Esophagus muscularis mucosa (tissue), 4 donors: ENCODE results near the gene CXCR6. TPM values are rescaled to one million over a fixed set of nuclear protein-coding genes. Genes with fewer than 3 reads are reported as not detected.

Experiments used
- DNase-seq: peaks from one replicate; pipeline ENCODE4 v3.0.0-alpha.2; 2017; ENCODE audit errors: extremely low spot score
- H3K27ac ChIP-seq, 4 donors: fragments of 200-600 bp; sonication (generic); replicated peaks in 1 of 4; 1 replicate in 3 of 4; 2 replicates in 1 of 4; pipeline ENCODE4 v1.5.1; 2016 to 2019; ENCODE audit warnings: mild to moderate bottlenecking in 1 of 4
- H3K27me3 ChIP-seq, 4 donors: fragments of 200-600 bp; sonication (generic); one replicate each; pipeline versions ENCODE4 v1.5.1 to v1.6.0; 2016 to 2019
- H3K36me3 ChIP-seq, 4 donors: fragments of 200-600 bp; sonication (generic); one replicate each; pipeline ENCODE4 v1.5.1; 2016 to 2019
- H3K4me1 ChIP-seq, 4 donors: fragments of 200-600 bp; sonication (generic); one replicate each; pipeline ENCODE4 v1.5.1; 2016 to 2019
- H3K4me3 ChIP-seq, 4 donors: fragments of 200-600 bp; sonication (generic); 1 replicate in 2 of 4; 2 replicates in 2 of 4; pipeline ENCODE4 v1.5.1; 2016 to 2019; ENCODE audit warnings: mild to moderate bottlenecking in 4 of 4, moderate library complexity in 1 of 4
- H3K9me3 ChIP-seq, 4 donors: fragments of 200-600 bp; sonication (generic); 1 replicate in 3 of 4; 2 replicates in 1 of 4; pipeline ENCODE4 v1.5.1; 2016 to 2019
- EP300 ChIP-seq: sonication (generic); formaldehyde crosslinking; IDR thresholded peaks from one replicate; pipeline ENCODE4 v1.6.1; 2017; ENCODE audit warnings: antibody characterized with exemption
- POLR2A ChIP-seq: fragments of 450-650 bp; IDR thresholded peaks from one replicate; pipeline ENCODE4 v1.6.1; 2017; ENCODE audit warnings: antibody characterized with exemption, moderate library complexity, mild to moderate bottlenecking, low read depth
- POLR2AphosphoS5 ChIP-seq, 2 donors: sonication (generic); formaldehyde crosslinking; IDR thresholded peaks; one replicate each; pipeline ENCODE4 v1.6.1; 2017; ENCODE audit warnings: antibody characterized with exemption in 2 of 2
- WGBS: methylation state at CpG from one replicate; pipeline ENCODE4 v1.1.5; 2018; 5-methylcytosine and 5-hydroxymethylcytosine counted together
- intact Hi-C: fragments of 100-400 bp; cut with DNase I; formaldehyde crosslinking; loops from one replicate; pipeline ENCODE4 v1.15.1; 2023
- total RNA-seq, 4 donors: library from RNA; depleted of rRNA; stranded (reverse); fragments of >200 nt; gene quantifications; one replicate each; pipeline versions ENCODE4 v1.1.0 to v1.2.1, GENCODE V29; 2016
- TF ChIP-seq, protein P1 (sequence below), 3 experiments: fragments of 200-600 bp in 2 of 3; fragments of 450-650 bp in 1 of 3; sonication (generic) in 2 of 3; IDR thresholded peaks; one replicate each; pipeline ENCODE4 v1.5.1; 2017 to 2019; ENCODE audit warnings: antibody characterized with exemption in 3 of 3, mild to moderate bottlenecking in 2 of 3, moderate library complexity in 1 of 3

Gene CXCR6
- total RNA-seq, 4 donors from 2014 or later: 0.39 to 7.1 (median 0.49) TPM

DNA sequence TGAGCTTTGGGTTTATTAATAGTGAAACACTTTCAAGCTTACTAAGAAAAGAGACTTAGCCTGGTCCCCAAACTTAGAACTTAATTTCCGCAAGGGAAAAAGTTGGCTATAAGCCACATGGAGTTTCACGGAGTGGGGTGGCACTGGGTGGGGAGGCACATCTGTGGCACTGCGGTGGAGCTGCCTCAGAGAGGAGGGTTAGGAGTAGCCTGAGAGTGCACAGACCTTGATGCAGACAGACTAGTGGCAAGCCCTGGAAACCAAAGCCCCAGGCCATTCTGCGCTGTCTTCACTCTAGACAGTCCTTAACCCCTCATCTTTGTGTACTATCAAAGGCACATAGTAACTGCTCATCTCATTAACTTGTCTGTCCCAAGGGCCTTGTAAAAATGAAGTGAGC is 22.0 kb downstream of the CXCR6 start:
- Histone ChIP-seq H3K36me3 (peaks cover 88 to 100% (median 99%) of the 10 kb centered on the region in 4 donors), H3K9me3 (no peaks in the 10 kb centered on the region), H3K4me1 (peaks cover 0 to 28% (median 15%) of the 10 kb centered on the region in 4 donors), H3K27ac (no peak overlapping the region), H3K4me3 (no peak overlapping the region), H3K27me3 (no peaks in the 10 kb centered on the region)
- intact Hi-C loops: no loop called here
- DNase-seq: no peak
- WGBS: 86% methylated on average over 4 of the region's 4 CpGs
- TF ChIP-seq POLR2AphosphoS5 (IDR thresholded peaks at IDR 0.05): no peak
- no peak for TF ChIP-seq POLR2A
- TF ChIP-seq, protein P1, sequence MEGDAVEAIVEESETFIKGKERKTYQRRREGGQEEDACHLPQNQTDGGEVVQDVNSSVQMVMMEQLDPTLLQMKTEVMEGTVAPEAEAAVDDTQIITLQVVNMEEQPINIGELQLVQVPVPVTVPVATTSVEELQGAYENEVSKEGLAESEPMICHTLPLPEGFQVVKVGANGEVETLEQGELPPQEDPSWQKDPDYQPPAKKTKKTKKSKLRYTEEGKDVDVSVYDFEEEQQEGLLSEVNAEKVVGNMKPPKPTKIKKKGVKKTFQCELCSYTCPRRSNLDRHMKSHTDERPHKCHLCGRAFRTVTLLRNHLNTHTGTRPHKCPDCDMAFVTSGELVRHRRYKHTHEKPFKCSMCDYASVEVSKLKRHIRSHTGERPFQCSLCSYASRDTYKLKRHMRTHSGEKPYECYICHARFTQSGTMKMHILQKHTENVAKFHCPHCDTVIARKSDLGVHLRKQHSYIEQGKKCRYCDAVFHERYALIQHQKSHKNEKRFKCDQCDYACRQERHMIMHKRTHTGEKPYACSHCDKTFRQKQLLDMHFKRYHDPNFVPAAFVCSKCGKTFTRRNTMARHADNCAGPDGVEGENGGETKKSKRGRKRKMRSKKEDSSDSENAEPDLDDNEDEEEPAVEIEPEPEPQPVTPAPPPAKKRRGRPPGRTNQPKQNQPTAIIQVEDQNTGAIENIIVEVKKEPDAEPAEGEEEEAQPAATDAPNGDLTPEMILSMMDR (IDR thresholded peaks at IDR 0.05): no peak
- no peak for TF ChIP-seq EP300

DNA sequence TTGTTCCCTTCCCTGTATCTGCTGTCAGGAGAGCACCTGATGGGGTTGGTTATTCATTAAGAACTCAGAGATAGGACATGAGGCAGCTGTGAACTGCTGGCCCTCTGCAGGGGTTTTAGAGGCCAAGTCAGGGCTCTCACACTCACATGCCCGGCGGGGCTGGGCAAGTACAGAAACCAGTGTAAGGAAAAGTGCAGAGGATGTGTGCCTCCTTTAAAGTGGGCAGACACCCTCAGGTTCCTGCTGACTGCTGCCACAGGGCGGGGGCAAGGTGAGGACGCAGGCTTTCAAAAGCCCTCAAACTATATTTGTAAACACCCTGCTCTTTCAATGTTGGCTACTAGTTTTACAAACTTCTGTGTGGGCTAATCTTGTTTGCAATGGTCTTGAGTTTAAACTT is 22.4 kb downstream of the CXCR6 start:
- no peak for DNase-seq
- WGBS: 84% methylated on average over 4 of the region's 4 CpGs
- Histone ChIP-seq H3K9me3 (no peaks in the 10 kb centered on the region), H3K4me3 (no peak overlapping the region), H3K36me3 (peaks cover 84 to 100% (median 97%) of the 10 kb centered on the region in 4 donors), H3K27me3 (no peaks in the 10 kb centered on the region), H3K27ac (no peak overlapping the region), H3K4me1 (peaks cover 0 to 28% (median 15%) of the 10 kb centered on the region in 4 donors)
- intact Hi-C loops: no loop called here
- TF ChIP-seq POLR2A (no peak), EP300 (no peak), POLR2AphosphoS5 (IDR thresholded peaks at IDR 0.05) (no peak)
- TF ChIP-seq, protein P1 (IDR thresholded peaks at IDR 0.05): no peak

DNA sequence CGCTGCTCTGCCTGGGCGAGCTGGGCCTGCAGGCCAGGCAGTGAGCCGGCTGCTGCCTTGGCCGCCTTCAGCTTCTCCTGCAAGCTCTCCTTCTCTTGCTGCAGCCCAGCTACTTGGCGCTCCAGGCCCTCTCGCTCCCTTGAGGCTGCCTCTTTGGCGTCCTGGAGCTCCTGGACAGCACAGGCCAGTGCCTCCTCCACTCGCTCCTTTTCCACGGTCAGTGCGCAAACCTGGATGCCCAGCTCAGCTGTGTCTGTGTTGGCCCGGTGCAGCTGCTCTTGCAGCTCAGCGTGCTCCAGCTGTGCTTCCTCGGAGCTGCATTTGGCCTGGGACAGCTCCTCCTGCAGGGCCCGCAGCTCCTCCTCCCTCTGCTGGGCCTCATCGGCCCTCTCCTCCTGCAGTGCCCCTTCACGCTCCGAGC is 23.1 kb downstream of the CXCR6 start:
- Histone ChIP-seq H3K27ac (no peak overlapping the region), H3K4me1 (peaks cover 0 to 28% (median 15%) of the 10 kb centered on the region in 4 donors), H3K9me3 (no peaks in the 10 kb centered on the region), H3K27me3 (no peaks in the 10 kb centered on the region), H3K36me3 (peaks cover 77 to 100% (median 93%) of the 10 kb centered on the region in 4 donors), H3K4me3 (no peak overlapping the region)
- DNase-seq: no peak
- TF ChIP-seq, protein P1 (IDR thresholded peaks at IDR 0.05): no peak
- TF ChIP-seq EP300 (no peak), POLR2AphosphoS5 (IDR thresholded peaks at IDR 0.05) (no peak), POLR2A (no peak)
- intact Hi-C loops: no loop called here
- WGBS: 83% methylated on average over 10 of the region's 17 CpGs

DNA sequence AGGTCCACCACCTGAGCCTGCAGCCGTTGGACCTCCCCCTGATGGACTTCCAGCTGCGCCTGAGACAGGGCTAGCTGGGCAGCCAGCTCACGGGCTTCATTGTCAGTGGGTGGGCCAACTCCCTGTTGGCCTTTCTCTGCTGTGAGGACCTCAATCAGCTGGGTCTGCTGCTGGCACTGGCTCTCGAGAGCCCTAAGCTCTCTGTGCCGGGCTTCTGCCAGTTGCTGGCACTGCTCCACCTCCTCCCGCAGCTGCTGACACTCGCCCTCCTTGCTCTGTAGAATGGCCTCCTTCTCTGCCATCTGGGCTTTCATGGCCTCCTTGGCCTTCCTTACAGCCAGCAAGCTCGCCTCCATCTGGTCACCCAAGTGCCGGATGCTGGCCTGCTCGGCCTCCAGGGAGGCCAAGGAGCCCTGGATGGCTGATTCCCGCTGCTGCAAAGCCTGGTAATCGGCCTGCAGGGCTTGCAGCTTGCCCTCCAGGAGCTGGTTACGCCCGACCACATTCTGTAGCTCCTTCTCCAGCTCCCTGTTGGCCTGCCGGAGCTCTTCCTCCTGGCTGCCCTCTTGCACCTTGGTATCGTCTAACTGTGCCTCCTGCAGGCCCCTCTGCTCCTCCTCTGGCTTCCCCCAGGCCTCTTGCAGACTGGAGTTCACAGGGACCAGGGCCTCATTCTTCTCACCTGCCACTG is 23.8 kb downstream of the CXCR6 start:
- Histone ChIP-seq H3K27me3 (no peaks in the 10 kb centered on the region), H3K9me3 (no peaks in the 10 kb centered on the region), H3K4me1 (peaks cover 1 to 31% (median 15%) of the 10 kb centered on the region in 4 donors), H3K4me3 (no peak overlapping the region), H3K36me3 (peaks cover 70 to 100% (median 89%) of the 10 kb centered on the region in 4 donors), H3K27ac (no peak overlapping the region)
- DNase-seq: no peak
- 86% methylated on average over 12 of the region's 16 CpGs for WGBS
- intact Hi-C loops: no loop called here
- TF ChIP-seq POLR2A: no peak
- no peak for TF ChIP-seq EP300
- TF ChIP-seq POLR2AphosphoS5 (IDR thresholded peaks at IDR 0.05): no peak
- TF ChIP-seq, protein P1 (IDR thresholded peaks at IDR 0.05): no peak
